IPS-18a (cell line): ENCODE measurements around the gene HORMAD2.

Experiments used
- H3K27ac ChIP-seq: one replicate; pipeline ENCODE4 v1.5.1; 2013; ENCODE audit warnings: low read length
- H3K27me3 ChIP-seq: one replicate; pipeline ENCODE4 v1.6.1; 2013; ENCODE audit warnings: mild to moderate bottlenecking, low read length; ENCODE audit not compliant: control insufficient read depth, insufficient read depth
- H3K36me3 ChIP-seq: one replicate; pipeline ENCODE4 v1.6.1; 2013; ENCODE audit warnings: low read depth, low read length; ENCODE audit not compliant: control insufficient read depth
- H3K4me1 ChIP-seq: one replicate; pipeline ENCODE4 v1.6.1; 2013; ENCODE audit warnings: low read depth, low read length; ENCODE audit not compliant: control insufficient read depth
- H3K4me3 ChIP-seq: one replicate; pipeline ENCODE4 v1.5.1; 2013; ENCODE audit warnings: low read length
- H3K9ac ChIP-seq: one replicate; pipeline ENCODE4 v1.6.1; 2013; ENCODE audit warnings: mild to moderate bottlenecking, low read length, moderate library complexity
- H3K9me3 ChIP-seq: one replicate; pipeline ENCODE4 v1.6.1; 2013; ENCODE audit warnings: low read depth, low read length; ENCODE audit not compliant: control insufficient read depth

Gene HORMAD2

GRCh38 chr22:30186041-30186440 is 105.8 kb downstream of the HORMAD2 start:
- Histone ChIP-seq H3K4me3 (no peak overlapping the region), H3K4me1 (peaks cover 4% of the 10 kb centered on the region), H3K9ac (no peak overlapping the region), H3K27me3 (no peaks in the 10 kb centered on the region), H3K27ac (no peak overlapping the region), H3K9me3 (no peaks in the 10 kb centered on the region), H3K36me3 (no peaks in the 10 kb centered on the region)

- H3K9ac ChIP-seq, result no peak overlapping the region
- H3K4me1 ChIP-seq, result peaks cover 4% of the 10 kb centered on the region
- no peak overlapping the region for H3K4me3 ChIP-seq
- no peaks in the 10 kb centered on the region for H3K27me3 ChIP-seq
- H3K27ac ChIP-seq, result no peak overlapping the region
- H3K9me3 ChIP-seq, result no peaks in the 10 kb centered on the region
- no peaks in the 10 kb centered on the region for H3K36me3 ChIP-seq
Observed at GRCh38 chr22:30186510-30186909, 106.2 kb downstream of the HORMAD2 start.

GRCh38 chr22:30187094-30187493 is 106.8 kb downstream of the HORMAD2 start:
- no peaks in the 10 kb centered on the region for H3K9me3 ChIP-seq
- no peaks in the 10 kb centered on the region for H3K36me3 ChIP-seq
- no peak overlapping the region for H3K4me3 ChIP-seq
- H3K9ac ChIP-seq, result no peak overlapping the region
- H3K4me1 ChIP-seq, result peaks cover 4% of the 10 kb centered on the region
- no peak overlapping the region for H3K27ac ChIP-seq
- H3K27me3 ChIP-seq, result no peaks in the 10 kb centered on the region

- peaks cover 4% of the 10 kb centered on the region for H3K4me1 ChIP-seq
- H3K27me3 ChIP-seq, result no peaks in the 10 kb centered on the region
- H3K27ac ChIP-seq, result no peak overlapping the region
- H3K9ac ChIP-seq, result no peak overlapping the region
- H3K9me3 ChIP-seq, result no peaks in the 10 kb centered on the region
- H3K36me3 ChIP-seq, result no peaks in the 10 kb centered on the region
- H3K4me3 ChIP-seq, result no peak overlapping the region
Observed at GRCh38 chr22:30187529-30188407, 107.5 kb downstream of the HORMAD2 start.

- no peaks in the 10 kb centered on the region for H3K36me3 ChIP-seq
- H3K27me3 ChIP-seq, result no peaks in the 10 kb centered on the region
- no peak overlapping the region for H3K4me3 ChIP-seq
- H3K9me3 ChIP-seq, result no peaks in the 10 kb centered on the region
- no peak overlapping the region for H3K9ac ChIP-seq
- H3K27ac ChIP-seq, result no peak overlapping the region
- peaks cover 4% of the 10 kb centered on the region for H3K4me1 ChIP-seq
Observed at GRCh38 chr22:30188911-30189310, 108.6 kb downstream of the HORMAD2 start.

- Histone ChIP-seq H3K27ac (no peak overlapping the region), H3K9ac (no peak overlapping the region), H3K4me3 (no peak overlapping the region), H3K36me3 (no peaks in the 10 kb centered on the region), H3K4me1 (peaks cover 6% of the 10 kb centered on the region), H3K27me3 (no peaks in the 10 kb centered on the region), H3K9me3 (no peaks in the 10 kb centered on the region)
Observed at GRCh38 chr22:30190574-30190973, 110.3 kb downstream of the HORMAD2 start.

GRCh38 chr22:30191040-30191701 is 110.9 kb downstream of the HORMAD2 start:
- Histone ChIP-seq H3K27me3 (no peaks in the 10 kb centered on the region), H3K9me3 (no peaks in the 10 kb centered on the region), H3K9ac (no peak overlapping the region), H3K4me3 (no peak overlapping the region), H3K27ac (no peak overlapping the region), H3K36me3 (no peaks in the 10 kb centered on the region), H3K4me1 (peaks cover 10% of the 10 kb centered on the region)

GRCh38 chr22:30192427-30192826 is 112.2 kb downstream of the HORMAD2 start:
- H3K27me3 ChIP-seq, result no peaks in the 10 kb centered on the region
- H3K36me3 ChIP-seq, result no peaks in the 10 kb centered on the region
- no peaks in the 10 kb centered on the region for H3K9me3 ChIP-seq
- H3K4me1 ChIP-seq, result peaks cover 21% of the 10 kb centered on the region
- no peak overlapping the region for H3K9ac ChIP-seq
- no peak overlapping the region for H3K27ac ChIP-seq
- H3K4me3 ChIP-seq, result no peak overlapping the region

- H3K27me3 ChIP-seq, result no peaks in the 10 kb centered on the region
- no peak overlapping the region for H3K4me3 ChIP-seq
- H3K27ac ChIP-seq, result no peak overlapping the region
- peaks cover 21% of the 10 kb centered on the region for H3K4me1 ChIP-seq
- no peaks in the 10 kb centered on the region for H3K36me3 ChIP-seq
- no peak overlapping the region for H3K9ac ChIP-seq
- H3K9me3 ChIP-seq, result no peaks in the 10 kb centered on the region
Observed at GRCh38 chr22:30193031-30193775, 112.9 kb downstream of the HORMAD2 start.

- Histone ChIP-seq H3K9ac (peak overlapping the region; percentile 1), H3K9me3 (no peaks in the 10 kb centered on the region), H3K36me3 (no peaks in the 10 kb centered on the region), H3K4me3 (no peak overlapping the region), H3K27me3 (no peaks in the 10 kb centered on the region), H3K4me1 (peaks cover 21% of the 10 kb centered on the region), H3K27ac (peak overlapping the region; percentile 11)
Observed at GRCh38 chr22:30195245-30196140, 115.2 kb downstream of the HORMAD2 start.
